ENCODE results near the gene SMOC2. TPM values are rescaled to one million over a fixed set of nuclear protein-coding genes. Genes with fewer than 3 reads are reported as not detected.

Gene SMOC2
- total RNA-seq, 4 donors from 2014 or later = 45.8 to 382 (median 160) TPM

DNA sequence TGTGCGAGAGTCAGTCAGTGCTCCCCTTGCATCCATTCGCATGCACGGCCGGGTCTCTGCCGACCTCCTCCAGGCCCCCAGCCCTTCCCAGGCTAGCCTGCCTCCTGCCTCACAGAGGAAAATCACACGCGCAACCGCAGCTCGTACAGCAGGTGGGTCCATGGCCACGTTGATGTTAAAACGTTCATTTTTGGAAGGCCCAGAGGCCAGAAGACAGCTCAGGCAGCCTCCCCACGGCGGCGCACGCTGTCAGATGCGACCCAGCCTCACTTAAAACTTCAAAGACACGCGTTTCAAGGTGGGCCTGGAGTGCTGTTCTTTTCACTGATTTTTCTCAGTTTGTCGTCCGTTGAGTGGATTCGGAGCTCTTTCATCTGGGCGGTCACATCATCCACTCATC, 276.5 kb downstream of the SMOC2 start:
- Histone ChIP-seq H3K27ac (no peak overlapping the region), H3K36me3 (no peaks in the 10 kb centered on the region), H3K27me3 (no peaks in the 10 kb centered on the region), H3K4me3 (no peak overlapping the region), H3K4me1 (no peaks in the 10 kb centered on the region), H3K9me3 (no peaks in the 10 kb centered on the region)
- WGBS, 2 donors (ENCODE audit: low coverage in 1 of 2) = 88 to 90% methylated on average over 9 to 22 of the region's 22 CpGs
- TF ChIP-seq, protein P1, sequence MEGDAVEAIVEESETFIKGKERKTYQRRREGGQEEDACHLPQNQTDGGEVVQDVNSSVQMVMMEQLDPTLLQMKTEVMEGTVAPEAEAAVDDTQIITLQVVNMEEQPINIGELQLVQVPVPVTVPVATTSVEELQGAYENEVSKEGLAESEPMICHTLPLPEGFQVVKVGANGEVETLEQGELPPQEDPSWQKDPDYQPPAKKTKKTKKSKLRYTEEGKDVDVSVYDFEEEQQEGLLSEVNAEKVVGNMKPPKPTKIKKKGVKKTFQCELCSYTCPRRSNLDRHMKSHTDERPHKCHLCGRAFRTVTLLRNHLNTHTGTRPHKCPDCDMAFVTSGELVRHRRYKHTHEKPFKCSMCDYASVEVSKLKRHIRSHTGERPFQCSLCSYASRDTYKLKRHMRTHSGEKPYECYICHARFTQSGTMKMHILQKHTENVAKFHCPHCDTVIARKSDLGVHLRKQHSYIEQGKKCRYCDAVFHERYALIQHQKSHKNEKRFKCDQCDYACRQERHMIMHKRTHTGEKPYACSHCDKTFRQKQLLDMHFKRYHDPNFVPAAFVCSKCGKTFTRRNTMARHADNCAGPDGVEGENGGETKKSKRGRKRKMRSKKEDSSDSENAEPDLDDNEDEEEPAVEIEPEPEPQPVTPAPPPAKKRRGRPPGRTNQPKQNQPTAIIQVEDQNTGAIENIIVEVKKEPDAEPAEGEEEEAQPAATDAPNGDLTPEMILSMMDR (IDR thresholded peaks at IDR 0.05) = no peak
- TF ChIP-seq POLR2AphosphoS5 (IDR thresholded peaks at IDR 0.05) (no peak), POLR2A (IDR thresholded peaks at IDR 0.05) (no peak), EP300 (IDR thresholded peaks at IDR 0.05) (no peak)
- ATAC-seq = no peak

Other genes with a start within 250 kb of the SMOC2 start
- 1 to 10 TPM in 2 of 4 donors, under 1 TPM in 2; 0.54 to 4.3 (median 1.5) TPM for gene DACT2, start 121.4 kb upstream of the SMOC2 start, total RNA-seq